GM20000 (cell line): ENCODE measurements around the gene FAM240A.

ENCODE experiments used
- DNase-seq: peaks from one replicate; pipeline ENCODE4 v3.0.0; 2012; ENCODE audit warnings: low spot score
- TF ChIP-seq, protein P1 (sequence below): IDR thresholded peaks from 2 replicates; pipeline ENCODE4 v1.5.1; 2012; ENCODE audit warnings: mild to moderate bottlenecking, control low read depth; ENCODE audit errors: extremely low read depth, missing control alignments

The FAM240A gene

DNA sequence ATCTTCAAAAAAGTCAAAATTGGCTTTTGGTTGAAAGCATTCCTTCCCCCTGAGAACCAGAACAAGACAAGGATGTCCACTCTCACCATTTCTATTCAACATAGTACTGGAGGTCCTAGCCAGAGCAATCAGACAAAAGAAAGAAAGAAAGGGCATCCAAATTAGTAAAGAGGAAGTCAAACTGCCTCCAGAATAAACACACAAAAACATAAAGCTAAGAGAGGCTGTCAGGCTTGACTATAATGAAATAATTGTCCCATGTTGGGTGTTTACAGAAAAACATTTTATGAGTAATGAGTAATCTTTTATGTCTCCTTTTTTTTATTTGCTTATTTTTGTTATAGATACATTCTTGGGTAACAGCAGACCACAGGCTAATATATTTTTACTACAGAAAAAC, 18.3 kb upstream of the FAM240A start:
- DNase-seq, result no peak
- TF ChIP-seq, protein P1, sequence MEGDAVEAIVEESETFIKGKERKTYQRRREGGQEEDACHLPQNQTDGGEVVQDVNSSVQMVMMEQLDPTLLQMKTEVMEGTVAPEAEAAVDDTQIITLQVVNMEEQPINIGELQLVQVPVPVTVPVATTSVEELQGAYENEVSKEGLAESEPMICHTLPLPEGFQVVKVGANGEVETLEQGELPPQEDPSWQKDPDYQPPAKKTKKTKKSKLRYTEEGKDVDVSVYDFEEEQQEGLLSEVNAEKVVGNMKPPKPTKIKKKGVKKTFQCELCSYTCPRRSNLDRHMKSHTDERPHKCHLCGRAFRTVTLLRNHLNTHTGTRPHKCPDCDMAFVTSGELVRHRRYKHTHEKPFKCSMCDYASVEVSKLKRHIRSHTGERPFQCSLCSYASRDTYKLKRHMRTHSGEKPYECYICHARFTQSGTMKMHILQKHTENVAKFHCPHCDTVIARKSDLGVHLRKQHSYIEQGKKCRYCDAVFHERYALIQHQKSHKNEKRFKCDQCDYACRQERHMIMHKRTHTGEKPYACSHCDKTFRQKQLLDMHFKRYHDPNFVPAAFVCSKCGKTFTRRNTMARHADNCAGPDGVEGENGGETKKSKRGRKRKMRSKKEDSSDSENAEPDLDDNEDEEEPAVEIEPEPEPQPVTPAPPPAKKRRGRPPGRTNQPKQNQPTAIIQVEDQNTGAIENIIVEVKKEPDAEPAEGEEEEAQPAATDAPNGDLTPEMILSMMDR, result no peak

DNA sequence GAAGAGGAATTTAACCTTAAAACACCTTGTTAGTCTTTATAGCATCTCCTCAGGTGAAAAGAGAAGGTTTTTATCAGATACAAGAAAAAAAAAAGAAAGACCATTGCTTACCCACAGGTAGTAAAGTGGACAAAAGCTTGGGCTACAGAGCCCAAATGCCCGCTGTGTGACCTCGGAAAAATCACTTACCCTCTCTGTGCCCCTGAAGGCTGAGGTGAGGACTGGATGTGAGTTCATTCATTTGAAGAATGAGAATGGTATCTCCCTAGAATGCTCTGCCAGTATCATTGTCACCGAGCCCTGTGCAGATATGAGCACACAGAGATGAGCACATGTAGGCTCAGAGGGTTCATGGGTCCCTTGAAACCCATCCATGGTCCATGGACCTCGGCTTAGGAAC, 17.6 kb upstream of the FAM240A start:
- TF ChIP-seq, protein P1, result no peak
- DNase-seq, result no peak

DNA sequence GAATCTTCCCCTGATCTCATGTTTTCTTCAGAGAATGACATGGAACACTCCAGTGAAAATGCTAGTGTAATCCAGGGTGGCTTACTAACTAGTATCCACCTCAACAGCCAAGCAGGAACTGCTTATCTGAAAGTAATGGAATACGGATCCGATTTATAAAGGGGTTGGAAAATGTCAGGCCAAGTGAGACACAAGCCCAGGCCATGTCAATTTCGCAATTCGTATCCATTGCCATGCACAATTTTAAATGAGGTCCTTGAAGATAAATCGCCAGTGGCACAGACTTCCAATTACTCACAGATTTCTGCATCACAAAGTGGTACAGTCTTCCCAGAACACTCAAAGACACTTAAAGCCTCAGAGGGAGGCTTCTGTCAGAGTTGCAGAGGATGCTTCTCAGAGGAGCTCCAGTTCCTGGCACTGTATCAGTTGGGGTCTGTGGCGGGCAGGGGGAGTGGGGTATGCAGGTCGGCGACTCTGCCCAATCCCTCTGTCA, 16.5 kb upstream of the FAM240A start:
- TF ChIP-seq, protein P1, result no peak
- DNase-seq, result no peak

DNA sequence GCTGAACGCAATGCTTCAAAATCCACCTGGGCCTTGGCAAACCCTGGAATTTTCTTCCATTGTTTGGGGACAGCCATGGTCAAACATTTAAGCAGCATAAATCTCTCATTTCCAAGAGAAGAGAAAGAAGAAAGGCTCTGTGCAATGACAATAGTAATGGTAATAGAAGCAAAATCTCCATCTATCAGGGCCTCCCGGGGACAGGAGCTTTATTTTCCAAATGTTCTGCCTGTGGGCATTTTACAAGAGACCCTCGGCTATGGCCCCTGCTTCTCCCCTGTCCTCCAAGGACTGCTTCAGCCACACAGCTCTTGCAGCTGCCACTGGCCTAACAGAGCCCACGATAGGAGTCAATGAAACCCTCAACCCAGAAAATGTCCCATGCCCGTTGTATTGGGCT, 12.7 kb upstream of the FAM240A start:
- no peak for DNase-seq

DNA sequence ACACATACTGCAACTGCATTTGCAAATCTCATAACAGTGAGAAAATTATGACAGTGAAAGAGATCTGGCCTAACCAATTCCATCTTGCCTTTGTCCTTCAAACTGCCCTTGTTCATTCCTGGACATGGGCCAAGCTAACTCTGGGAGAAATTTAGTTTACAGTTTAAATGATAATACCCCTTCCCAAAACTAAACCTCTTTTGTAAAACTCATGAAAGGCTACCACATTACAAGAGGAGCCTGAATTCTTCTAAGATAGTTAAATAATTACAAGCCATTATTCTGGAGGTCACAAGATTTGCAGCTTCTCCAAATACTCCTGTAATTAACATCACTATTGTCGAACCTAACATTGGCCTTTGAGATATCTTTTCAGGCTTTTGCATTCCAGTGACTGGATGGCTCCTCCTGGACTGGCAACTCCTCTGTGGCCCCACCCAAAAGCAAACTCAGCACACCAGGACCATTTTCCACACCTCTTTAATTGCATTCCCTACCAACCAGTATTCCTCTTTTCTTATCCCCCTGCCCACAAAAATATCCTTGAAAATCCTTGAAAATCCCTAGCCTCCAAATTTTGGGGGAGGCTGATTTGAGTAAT, 8.8 kb upstream of the FAM240A start:
- TF ChIP-seq, protein P1, result no peak
- DNase-seq, result no peak

More for the DNA sequence above, 12.7 kb upstream of the FAM240A start:
- TF ChIP-seq, protein P1, result no peak

DNA sequence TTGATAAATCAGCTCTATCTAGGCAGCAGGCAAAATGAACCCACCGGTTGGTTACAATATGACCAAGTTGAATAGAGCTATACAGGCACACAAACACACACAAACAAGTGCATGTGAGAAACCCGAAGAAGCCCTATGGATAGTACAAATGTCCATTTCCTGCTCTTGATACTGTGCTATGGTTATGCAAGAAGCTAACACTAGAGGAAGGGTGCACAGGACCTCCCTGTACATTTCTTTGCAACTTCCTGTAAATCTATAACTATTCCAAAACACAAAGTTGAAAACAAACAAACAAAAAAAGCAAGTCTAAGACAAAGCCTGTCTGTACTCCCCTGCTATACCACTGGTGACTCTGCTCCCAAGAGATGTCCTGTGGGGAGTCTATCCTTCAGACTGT, 8.2 kb upstream of the FAM240A start:
- DNase-seq, result no peak
- TF ChIP-seq, protein P1, result no peak

DNA sequence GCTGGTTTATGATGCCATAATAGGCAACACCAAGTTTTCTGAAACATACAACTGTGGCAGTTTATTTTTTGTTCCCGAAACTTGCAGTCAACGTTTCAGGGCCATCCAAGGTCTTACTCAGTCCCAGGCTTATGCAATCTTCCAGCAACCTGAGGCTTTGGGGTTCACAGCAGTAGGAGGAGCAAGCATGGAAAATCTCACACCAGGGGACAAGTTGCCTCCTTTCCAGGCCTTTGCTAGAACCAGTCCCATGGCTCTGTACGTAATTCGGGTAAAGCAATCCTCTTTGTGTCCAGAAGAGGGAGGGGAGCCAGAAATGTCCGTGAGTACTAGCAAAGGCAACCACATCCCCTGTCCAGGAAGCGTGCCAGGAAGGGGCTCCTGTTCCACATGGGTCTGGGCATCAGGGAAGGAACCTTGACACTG, 4.7 kb upstream of the FAM240A start:
- TF ChIP-seq, protein P1, result no peak
- no peak for DNase-seq
